Measurements from ENCODE around the gene SLC30A2. TPM values are rescaled to one million over a fixed set of nuclear protein-coding genes. Genes with fewer than 3 reads are reported as not detected.

Gene SLC30A2
- total and polyA plus RNA-seq, 10 of the 15 experiments (the other 5 are each of a cell fraction or from before 2014, with no cell fraction given) = 0.13 TPM; not detected in 9

- intact Hi-C loops (cut with micrococcal nuclease; ENCODE audit: unreplicated experiment) = no loop called here
- Histone ChIP-seq H3K4me2 (ENCODE audit: control insufficient read depth, insufficient read depth) (no peak overlapping the region), H3K4me1 (ENCODE audit: control insufficient read depth, insufficient read depth, low read length) (no peaks in the 10 kb centered on the region), H3K27me3 (replicated peaks in 1 of 2; ENCODE audit: control insufficient read depth in 2 of 2, insufficient read depth in 2 of 2, low read length in 1 of 2) (peaks cover 2 to 6% of the 10 kb centered on the region in 2 experiments; a peak in 2 of 4 replicates), H4K20me1 (ENCODE audit: control insufficient read depth, insufficient read depth) (no peaks in the 10 kb centered on the region), H3K79me2 (ENCODE audit: control insufficient read depth, insufficient read depth, low read length) (no peaks in the 10 kb centered on the region), H3K4me3 (no peak overlapping the region), H3K36me3 (ENCODE audit: control insufficient read depth in 2 of 2, insufficient read depth in 2 of 2, low read length in 1 of 2) (no peaks in the 10 kb centered on the region), H2AFZ (ENCODE audit: control insufficient read depth, low read depth, low read length) (no peak overlapping the region), H3K9ac (ENCODE audit: control insufficient read depth, insufficient read depth, low read length) (no peak overlapping the region), H3K9me3 (replicated peaks; ENCODE audit: control insufficient read depth, insufficient read depth, low read length) (no peaks in the 10 kb centered on the region), H3K27ac (ENCODE audit: control insufficient read depth, insufficient read depth) (no peak overlapping the region)
- SMC1A ChIA-PET (ENCODE audit: uncharacterized antibody, unreplicated experiment) = no interaction called here
- CTCF ChIA-PET = no interaction called here
- RAD21 ChIA-PET (ENCODE audit: unreplicated experiment) = no interaction called here
- no TSS peak for BruUV-seq (replicated peaks)
- ATAC-seq (no peak), DNase-seq (ENCODE audit: low read depth, low spot score) (no peak), FAIRE-seq (no peak)
- POLR2A ChIA-PET = no interaction called here
- in situ Hi-C loops (cut with MboI) = no loop called here
- 72% methylated on average over 3 of the region's 3 CpGs for WGBS (ENCODE audit: insufficient coverage, insufficient replicate concordance, low lambda C conversion rate, missing lambda C conversion rate)
- TF ChIP-seq BMI1 (IDR thresholded peaks at IDR 0.05; ENCODE audit: borderline replicate concordance) (no peak), BCL11A (IDR thresholded peaks at IDR 0.05; ENCODE audit: low read depth, low read length) (no peak), FOXK2 (IDR thresholded peaks at IDR 0.05) (no peak), ZBED1 (IDR thresholded peaks at IDR 0.05; ENCODE audit: borderline replicate concordance) (no peak), YY1 (IDR thresholded peaks at IDR 0.05; ENCODE audit: low read depth, low read length) (no peak), NRF1 (conservative IDR thresholded peaks at IDR 0.05; ENCODE audit: low read depth, low read length) (no peak), KLF5 (IDR thresholded peaks at IDR 0.05; ENCODE audit: partially characterized antibody) (no peak), PRDM15 (CRISPR knock-in tag; IDR thresholded peaks at IDR 0.05) (no peak), TAF1 (IDR thresholded peaks at IDR 0.05; ENCODE audit: borderline replicate concordance, low read depth, low read length) (no peak), KAT2A (conservative IDR thresholded peaks at IDR 0.05; ENCODE audit: control insufficient read depth, low read depth, low read length) (no peak), HDGF (IDR thresholded peaks at IDR 0.05) (no peak), JUND (IDR thresholded peaks at IDR 0.05; ENCODE audit: low read depth, low read length) (no peak), IRF4 (IDR thresholded peaks at IDR 0.05; ENCODE audit: low read depth, low read length) (no peak), NFXL1 (IDR thresholded peaks at IDR 0.05; ENCODE audit: borderline replicate concordance) (no peak)
- TF ChIP-seq, protein P1, sequence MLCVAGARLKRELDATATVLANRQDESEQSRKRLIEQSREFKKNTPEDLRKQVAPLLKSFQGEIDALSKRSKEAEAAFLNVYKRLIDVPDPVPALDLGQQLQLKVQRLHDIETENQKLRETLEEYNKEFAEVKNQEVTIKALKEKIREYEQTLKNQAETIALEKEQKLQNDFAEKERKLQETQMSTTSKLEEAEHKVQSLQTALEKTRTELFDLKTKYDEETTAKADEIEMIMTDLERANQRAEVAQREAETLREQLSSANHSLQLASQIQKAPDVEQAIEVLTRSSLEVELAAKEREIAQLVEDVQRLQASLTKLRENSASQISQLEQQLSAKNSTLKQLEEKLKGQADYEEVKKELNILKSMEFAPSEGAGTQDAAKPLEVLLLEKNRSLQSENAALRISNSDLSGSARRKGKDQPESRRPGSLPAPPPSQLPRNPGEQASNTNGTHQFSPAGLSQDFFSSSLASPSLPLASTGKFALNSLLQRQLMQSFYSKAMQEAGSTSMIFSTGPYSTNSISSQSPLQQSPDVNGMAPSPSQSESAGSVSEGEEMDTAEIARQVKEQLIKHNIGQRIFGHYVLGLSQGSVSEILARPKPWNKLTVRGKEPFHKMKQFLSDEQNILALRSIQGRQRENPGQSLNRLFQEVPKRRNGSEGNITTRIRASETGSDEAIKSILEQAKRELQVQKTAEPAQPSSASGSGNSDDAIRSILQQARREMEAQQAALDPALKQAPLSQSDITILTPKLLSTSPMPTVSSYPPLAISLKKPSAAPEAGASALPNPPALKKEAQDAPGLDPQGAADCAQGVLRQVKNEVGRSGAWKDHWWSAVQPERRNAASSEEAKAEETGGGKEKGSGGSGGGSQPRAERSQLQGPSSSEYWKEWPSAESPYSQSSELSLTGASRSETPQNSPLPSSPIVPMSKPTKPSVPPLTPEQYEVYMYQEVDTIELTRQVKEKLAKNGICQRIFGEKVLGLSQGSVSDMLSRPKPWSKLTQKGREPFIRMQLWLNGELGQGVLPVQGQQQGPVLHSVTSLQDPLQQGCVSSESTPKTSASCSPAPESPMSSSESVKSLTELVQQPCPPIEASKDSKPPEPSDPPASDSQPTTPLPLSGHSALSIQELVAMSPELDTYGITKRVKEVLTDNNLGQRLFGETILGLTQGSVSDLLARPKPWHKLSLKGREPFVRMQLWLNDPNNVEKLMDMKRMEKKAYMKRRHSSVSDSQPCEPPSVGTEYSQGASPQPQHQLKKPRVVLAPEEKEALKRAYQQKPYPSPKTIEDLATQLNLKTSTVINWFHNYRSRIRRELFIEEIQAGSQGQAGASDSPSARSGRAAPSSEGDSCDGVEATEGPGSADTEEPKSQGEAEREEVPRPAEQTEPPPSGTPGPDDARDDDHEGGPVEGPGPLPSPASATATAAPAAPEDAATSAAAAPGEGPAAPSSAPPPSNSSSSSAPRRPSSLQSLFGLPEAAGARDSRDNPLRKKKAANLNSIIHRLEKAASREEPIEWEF (IDR thresholded peaks at IDR 0.05; ENCODE audit: insufficient replicate concordance, low read depth, low read length) = no peak
- TF ChIP-seq, protein P2, sequence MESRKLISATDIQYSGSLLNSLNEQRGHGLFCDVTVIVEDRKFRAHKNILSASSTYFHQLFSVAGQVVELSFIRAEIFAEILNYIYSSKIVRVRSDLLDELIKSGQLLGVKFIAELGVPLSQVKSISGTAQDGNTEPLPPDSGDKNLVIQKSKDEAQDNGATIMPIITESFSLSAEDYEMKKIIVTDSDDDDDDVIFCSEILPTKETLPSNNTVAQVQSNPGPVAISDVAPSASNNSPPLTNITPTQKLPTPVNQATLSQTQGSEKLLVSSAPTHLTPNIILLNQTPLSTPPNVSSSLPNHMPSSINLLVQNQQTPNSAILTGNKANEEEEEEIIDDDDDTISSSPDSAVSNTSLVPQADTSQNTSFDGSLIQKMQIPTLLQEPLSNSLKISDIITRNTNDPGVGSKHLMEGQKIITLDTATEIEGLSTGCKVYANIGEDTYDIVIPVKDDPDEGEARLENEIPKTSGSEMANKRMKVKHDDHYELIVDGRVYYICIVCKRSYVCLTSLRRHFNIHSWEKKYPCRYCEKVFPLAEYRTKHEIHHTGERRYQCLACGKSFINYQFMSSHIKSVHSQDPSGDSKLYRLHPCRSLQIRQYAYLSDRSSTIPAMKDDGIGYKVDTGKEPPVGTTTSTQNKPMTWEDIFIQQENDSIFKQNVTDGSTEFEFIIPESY (IDR thresholded peaks at IDR 0.05) = no peak
Observed at GRCh38 chr1:26089125-26089524, 43.2 kb upstream of the SLC30A2 start.
